Measurements from ENCODE around the gene MAPK12. TPM values are rescaled to one million over a fixed set of nuclear protein-coding genes. Genes with fewer than 3 reads are reported as not detected.

Gene MAPK12
- total RNA-seq, 4 donors from 2014 or later: 3.6 to 17.7 (median 5.4) TPM

DNA sequence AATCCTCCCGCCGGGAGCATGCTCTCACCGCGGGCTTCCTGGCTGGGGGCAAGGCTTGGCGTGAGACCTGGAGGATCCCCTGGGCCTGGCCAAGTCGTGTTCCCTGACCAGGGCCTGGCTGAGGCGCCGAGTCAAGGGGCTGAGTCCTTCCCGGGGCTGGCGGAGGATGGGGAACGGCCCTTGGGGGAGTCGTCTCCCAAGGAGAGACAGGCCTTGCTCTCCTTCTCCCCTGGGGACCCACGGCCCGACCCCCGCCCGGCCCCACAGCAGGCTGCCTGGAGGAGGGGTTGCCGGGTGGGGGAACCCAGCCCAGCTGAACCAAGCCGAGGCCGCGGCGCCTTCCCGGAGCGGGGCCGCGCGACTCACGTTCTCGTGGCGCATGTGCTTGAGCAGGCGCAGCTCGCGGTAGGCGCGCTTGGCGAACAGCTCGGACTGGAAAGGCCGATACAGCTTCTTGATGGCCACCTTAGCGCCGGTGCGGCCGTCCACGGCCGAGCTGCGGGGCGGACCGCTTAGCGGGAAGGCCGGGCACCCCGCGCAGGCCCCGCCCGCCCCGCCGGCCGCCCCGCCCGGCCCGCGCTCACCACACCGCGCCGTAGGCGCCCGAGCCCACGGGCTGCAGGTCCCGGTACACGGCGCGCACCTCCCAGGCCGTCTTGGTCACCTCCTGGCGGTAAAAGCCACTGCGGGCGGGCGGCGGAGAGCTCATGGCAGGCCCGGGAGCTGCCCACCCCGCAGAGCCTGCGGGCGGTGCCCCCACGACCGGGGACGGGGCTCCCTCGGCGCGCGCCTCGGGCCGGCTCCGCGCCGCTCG lies 475 bp downstream of the MAPK12 start:
- TF ChIP-seq, protein P1, sequence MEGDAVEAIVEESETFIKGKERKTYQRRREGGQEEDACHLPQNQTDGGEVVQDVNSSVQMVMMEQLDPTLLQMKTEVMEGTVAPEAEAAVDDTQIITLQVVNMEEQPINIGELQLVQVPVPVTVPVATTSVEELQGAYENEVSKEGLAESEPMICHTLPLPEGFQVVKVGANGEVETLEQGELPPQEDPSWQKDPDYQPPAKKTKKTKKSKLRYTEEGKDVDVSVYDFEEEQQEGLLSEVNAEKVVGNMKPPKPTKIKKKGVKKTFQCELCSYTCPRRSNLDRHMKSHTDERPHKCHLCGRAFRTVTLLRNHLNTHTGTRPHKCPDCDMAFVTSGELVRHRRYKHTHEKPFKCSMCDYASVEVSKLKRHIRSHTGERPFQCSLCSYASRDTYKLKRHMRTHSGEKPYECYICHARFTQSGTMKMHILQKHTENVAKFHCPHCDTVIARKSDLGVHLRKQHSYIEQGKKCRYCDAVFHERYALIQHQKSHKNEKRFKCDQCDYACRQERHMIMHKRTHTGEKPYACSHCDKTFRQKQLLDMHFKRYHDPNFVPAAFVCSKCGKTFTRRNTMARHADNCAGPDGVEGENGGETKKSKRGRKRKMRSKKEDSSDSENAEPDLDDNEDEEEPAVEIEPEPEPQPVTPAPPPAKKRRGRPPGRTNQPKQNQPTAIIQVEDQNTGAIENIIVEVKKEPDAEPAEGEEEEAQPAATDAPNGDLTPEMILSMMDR (IDR thresholded peaks at IDR 0.05; ENCODE audit: low read depth): no peak

DNA sequence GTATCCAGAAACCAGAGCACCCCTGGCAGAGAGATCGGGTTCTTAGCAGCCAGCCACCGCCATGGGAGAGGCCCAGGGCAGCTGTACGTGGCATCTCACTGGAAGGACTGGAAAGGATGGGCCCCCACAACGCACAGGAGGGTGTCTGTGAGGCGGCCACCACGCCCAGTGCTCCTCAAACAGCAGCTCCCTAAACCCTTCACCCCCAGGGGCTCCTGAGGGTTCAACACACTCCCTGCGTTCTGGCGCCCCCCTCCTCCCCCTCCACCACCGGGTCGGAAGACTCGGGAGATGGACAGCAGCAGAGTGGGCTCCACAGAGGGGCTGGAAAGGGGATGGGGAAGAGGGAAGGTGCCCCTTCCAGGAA lies 1.1 kb downstream of the MAPK12 start:
- TF ChIP-seq, protein P1 (IDR thresholded peaks at IDR 0.05; ENCODE audit: low read depth): no peak

DNA sequence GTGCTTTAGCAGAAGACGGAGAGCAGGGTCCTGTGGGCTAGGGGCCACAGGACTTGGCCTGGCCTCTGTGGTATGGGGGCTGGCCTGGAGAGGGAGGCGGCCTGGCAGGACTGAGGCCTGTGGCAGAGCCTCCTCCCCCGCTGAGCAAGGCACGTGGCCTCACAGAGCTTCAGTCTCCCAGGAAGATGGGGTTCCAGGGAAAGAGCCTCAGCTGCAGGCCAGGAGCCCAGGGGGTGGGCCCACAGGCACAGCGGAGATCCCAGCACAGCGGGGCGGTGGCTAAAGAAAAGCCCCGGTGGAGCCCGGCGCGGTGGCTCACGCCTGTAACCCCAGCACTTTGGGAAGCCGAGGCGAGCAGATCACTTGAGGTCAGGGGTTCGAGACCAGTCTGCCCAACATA lies 2.2 kb downstream of the MAPK12 start:
- TF ChIP-seq, protein P1 (IDR thresholded peaks at IDR 0.05; ENCODE audit: low read depth): no peak

DNA sequence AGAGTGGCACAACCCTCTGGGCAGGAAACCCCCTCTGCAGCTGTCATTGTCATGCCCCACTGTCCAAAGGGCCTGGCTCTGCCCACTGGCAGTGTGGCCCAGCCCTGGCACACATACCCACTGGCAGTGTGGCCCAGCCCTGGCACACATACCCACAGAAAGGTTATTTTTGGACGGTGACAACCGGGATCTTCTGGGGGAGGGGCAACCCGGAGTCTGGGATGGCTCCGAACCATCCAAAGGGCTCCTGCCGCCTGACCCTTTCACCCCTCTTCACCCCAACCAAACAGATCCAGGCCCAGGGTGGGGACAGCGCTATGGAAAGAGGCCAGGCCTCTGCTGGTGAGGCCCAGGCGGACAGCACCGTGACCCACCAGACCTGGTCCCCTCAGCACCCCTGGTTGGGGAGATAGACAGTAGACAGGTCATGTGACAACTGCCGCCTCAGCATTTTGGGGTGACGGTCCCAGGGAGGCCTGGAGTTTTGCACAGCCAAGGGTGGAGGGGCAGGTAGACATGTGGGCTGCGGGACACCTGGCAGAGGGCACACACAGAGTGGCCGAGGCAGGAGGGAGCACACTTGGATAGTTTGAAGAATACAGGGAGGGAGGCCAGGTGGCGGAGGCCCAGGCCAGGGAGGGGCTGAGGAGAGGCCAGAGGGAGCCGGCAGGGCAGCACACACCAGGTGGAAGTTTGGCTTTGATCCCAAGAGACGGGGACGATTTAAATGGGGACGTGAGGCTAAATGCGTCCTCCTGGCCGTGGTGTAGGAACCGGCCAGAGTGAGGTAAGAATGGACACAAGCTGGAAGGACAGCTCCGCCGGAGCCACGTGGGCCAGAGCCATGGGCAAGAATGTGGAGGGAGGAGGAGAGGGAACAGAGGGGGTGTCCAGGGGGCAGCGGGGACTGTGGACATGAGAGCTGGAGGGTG lies 2.9 kb downstream of the MAPK12 start:
- TF ChIP-seq, protein P1 (IDR thresholded peaks at IDR 0.05; ENCODE audit: low read depth): no peak

DNA sequence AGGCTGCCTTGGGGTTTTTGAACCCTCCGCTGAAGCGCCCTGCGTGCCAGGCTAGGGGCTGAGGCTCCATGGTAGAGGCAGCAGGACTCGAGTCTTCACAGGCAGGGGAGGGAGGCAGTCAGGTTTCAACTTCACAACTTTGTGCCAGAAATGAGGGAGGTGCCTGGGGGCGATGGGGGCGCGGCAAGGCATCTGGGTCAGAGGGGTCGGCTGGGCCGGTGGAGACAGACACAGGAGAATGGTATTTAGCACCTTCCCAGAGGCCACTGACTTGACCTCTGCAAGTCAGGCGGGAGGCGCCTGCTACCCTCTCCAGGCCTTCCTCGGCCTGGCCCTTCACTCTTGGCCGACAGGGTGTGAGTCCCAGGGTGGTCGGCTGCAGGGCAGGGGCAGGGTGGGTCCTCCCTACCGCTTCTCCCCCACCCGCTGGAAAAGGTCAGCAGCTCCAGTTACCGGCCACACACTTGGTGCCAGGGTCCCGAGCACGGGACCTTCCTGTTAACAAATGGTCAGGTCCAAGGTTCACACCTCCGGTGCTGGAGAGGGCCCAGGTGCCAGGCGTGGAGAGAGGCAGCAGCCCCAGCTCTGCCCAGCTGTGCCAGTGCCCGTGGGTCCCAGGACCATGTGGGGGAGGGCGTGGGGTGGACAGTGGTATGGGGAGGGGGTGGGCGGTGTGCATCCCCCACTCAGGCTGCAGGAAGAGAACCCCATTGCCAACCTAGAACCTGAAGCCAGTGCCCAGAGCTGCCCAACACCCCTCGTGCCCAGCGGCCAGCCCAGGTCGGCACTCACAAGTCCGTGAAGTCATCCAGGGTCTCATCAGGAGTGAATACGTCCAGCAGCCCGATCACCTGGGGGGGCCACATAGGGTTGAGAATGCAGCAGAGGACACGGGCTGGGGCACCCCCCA lies 3.8 kb downstream of the MAPK12 start:
- TF ChIP-seq, protein P1 (IDR thresholded peaks at IDR 0.05; ENCODE audit: low read depth): no peak

DNA sequence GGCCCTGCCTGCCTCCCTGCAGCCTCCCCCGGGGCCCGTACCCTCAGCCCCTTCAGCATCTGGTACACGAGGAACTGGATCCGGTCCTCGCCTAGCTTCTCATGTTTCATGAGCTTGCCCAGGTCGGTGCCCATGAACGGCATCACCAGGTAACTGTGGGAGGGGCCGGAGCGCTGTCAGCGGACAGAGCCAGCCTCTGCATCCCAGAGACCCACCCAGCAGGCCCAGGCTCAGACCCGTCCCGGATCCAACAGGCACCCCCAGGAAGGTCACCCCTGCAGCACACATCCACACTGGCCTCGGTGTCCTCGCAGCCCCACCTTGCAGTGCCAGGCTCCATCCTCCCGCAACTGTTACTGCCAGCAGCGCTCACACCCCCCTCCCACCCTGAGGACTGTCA lies 4.4 kb downstream of the MAPK12 start:
- TF ChIP-seq, protein P1 (IDR thresholded peaks at IDR 0.05; ENCODE audit: low read depth): no peak
